Sigmoid colon (tissue), 4 donors: ENCODE measurements around the gene HAAO.
"Not testable (repeated sequence)": the region's sequence is repeated elsewhere in the genome, so short reads cannot be mapped to it uniquely, and the experiment has no call there.

Experiments used
- EP300 ChIP-seq, 4 donors: sonication (generic); formaldehyde crosslinking; IDR thresholded peaks; one replicate each; pipeline ENCODE4 v1.6.1; 2017; ENCODE audit warnings: antibody characterized with exemption in 4 of 4
- POLR2A ChIP-seq, 2 donors: fragments of 450-650 bp; IDR thresholded peaks; one replicate each; pipeline ENCODE4 v1.6.1; 2016; ENCODE audit warnings: antibody characterized with exemption in 2 of 2, mild to moderate bottlenecking in 2 of 2, moderate library complexity in 2 of 2
- TF ChIP-seq, protein P1 (sequence below), 4 experiments: fragments of 450-650 bp in 3 of 4; fragments of 200-600 bp in 1 of 4; IDR thresholded peaks; one replicate each; pipeline ENCODE4 v1.5.1; 2016 to 2019; ENCODE audit warnings: antibody characterized with exemption in 4 of 4, mild to moderate bottlenecking in 3 of 4, moderate library complexity in 2 of 4

DNA sequence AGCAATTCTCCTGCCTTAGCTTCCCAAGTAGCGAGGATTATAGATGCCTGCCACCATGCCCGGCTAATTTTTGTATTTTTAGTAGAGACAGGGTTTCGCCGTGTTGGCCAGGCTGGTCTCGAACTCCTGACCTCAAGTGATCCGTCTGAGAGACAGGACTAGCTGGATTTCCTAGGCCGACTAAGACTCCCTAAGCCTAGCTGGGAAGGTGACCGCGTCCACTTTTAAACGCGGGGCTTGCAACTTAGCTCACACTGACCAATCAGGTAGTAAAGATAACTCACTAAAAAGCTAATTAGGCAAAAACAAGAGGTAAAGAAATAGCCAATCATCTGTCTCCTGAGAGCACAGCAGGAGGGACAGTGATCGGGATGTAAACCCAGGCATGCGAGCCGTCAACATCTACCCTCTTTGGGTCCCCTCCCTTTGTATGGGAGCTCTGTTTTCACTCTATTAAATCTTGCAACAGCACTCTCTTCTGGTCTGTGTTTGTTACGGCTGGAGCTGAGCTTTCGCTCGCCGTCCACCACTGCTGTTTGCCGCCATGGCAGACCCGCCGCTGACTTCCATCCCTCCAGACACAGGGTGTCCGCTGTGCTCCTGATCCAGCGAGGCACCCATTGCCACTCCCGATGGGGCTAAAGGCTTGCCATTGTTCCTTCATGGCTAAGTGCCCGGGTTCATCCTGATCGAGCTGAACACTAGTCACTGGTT is 39.3 kb upstream of the HAAO start:
- TF ChIP-seq EP300, POLR2A (IDR thresholded peaks at IDR 0.05): not testable (repeated sequence)
- TF ChIP-seq, protein P1, sequence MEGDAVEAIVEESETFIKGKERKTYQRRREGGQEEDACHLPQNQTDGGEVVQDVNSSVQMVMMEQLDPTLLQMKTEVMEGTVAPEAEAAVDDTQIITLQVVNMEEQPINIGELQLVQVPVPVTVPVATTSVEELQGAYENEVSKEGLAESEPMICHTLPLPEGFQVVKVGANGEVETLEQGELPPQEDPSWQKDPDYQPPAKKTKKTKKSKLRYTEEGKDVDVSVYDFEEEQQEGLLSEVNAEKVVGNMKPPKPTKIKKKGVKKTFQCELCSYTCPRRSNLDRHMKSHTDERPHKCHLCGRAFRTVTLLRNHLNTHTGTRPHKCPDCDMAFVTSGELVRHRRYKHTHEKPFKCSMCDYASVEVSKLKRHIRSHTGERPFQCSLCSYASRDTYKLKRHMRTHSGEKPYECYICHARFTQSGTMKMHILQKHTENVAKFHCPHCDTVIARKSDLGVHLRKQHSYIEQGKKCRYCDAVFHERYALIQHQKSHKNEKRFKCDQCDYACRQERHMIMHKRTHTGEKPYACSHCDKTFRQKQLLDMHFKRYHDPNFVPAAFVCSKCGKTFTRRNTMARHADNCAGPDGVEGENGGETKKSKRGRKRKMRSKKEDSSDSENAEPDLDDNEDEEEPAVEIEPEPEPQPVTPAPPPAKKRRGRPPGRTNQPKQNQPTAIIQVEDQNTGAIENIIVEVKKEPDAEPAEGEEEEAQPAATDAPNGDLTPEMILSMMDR (IDR thresholded peaks at IDR 0.05) = not testable (repeated sequence)
